HL-60 (cell line): ENCODE measurements around the gene MAP3K20.

Experiments used
- POLR2AphosphoS5 ChIP-seq: IDR thresholded peaks from 2 replicates; pipeline ENCODE4 v1.6.1; 2012; ENCODE audit warnings: low read depth
- TF ChIP-seq, protein P1 (sequence below): IDR thresholded peaks from one replicate; pipeline ENCODE4 v1.5.1; 2011; ENCODE audit warnings: low read length, control low read depth, inconsistent platforms; ENCODE audit not compliant: insufficient read depth
- TF ChIP-seq, protein P2 (sequence below): IDR thresholded peaks from 2 replicates; pipeline ENCODE4 v1.6.1; 2012; ENCODE audit warnings: low read depth; ENCODE audit not compliant: insufficient replicate concordance

DNA sequence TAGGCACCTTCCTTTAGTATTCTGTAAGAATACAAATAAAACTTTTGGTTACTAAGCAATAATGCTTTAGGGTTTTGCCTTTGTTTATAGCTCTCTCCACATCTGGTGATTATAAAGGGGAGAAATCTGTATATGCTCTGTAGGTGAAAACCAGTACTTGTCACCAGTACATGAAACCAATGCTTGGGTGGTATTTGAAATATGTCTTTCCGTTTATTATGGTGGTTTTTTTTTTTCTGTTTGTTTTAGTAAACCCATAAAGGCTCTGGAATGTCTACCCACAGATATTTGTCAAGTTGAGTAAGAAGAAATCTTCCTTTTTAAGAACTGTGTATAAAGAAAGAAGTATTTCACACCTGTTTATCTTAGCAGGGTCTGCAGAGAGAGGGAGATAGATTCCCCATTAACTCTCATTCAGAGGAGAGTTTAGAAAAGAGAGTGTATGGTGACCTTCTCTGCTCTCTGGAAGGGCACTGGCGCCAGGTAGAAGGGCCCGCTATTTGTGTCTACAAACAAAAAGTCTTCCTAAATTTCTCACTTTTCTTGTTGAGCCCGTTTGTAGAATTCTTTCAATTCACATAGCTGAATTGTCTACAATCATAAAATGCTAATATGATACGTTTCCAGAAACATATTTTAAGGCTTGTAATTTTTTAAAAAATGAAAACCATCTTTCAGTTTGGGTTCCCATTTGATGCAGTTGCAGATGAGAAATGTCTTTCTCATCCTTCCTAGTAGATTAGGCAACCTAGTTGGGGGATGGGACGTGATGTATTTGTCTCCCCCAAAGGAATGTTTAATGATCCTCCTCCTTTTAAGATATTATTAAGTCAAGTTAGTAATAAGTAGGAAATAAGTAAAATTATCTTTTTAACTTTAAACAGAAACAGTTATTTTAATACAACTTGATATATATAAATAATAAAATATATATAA lies 33.9 kb downstream of the MAP3K20 start:
- TF ChIP-seq, protein P1, sequence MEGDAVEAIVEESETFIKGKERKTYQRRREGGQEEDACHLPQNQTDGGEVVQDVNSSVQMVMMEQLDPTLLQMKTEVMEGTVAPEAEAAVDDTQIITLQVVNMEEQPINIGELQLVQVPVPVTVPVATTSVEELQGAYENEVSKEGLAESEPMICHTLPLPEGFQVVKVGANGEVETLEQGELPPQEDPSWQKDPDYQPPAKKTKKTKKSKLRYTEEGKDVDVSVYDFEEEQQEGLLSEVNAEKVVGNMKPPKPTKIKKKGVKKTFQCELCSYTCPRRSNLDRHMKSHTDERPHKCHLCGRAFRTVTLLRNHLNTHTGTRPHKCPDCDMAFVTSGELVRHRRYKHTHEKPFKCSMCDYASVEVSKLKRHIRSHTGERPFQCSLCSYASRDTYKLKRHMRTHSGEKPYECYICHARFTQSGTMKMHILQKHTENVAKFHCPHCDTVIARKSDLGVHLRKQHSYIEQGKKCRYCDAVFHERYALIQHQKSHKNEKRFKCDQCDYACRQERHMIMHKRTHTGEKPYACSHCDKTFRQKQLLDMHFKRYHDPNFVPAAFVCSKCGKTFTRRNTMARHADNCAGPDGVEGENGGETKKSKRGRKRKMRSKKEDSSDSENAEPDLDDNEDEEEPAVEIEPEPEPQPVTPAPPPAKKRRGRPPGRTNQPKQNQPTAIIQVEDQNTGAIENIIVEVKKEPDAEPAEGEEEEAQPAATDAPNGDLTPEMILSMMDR, result no peak
- TF ChIP-seq POLR2AphosphoS5, result no peak
- TF ChIP-seq, protein P2, sequence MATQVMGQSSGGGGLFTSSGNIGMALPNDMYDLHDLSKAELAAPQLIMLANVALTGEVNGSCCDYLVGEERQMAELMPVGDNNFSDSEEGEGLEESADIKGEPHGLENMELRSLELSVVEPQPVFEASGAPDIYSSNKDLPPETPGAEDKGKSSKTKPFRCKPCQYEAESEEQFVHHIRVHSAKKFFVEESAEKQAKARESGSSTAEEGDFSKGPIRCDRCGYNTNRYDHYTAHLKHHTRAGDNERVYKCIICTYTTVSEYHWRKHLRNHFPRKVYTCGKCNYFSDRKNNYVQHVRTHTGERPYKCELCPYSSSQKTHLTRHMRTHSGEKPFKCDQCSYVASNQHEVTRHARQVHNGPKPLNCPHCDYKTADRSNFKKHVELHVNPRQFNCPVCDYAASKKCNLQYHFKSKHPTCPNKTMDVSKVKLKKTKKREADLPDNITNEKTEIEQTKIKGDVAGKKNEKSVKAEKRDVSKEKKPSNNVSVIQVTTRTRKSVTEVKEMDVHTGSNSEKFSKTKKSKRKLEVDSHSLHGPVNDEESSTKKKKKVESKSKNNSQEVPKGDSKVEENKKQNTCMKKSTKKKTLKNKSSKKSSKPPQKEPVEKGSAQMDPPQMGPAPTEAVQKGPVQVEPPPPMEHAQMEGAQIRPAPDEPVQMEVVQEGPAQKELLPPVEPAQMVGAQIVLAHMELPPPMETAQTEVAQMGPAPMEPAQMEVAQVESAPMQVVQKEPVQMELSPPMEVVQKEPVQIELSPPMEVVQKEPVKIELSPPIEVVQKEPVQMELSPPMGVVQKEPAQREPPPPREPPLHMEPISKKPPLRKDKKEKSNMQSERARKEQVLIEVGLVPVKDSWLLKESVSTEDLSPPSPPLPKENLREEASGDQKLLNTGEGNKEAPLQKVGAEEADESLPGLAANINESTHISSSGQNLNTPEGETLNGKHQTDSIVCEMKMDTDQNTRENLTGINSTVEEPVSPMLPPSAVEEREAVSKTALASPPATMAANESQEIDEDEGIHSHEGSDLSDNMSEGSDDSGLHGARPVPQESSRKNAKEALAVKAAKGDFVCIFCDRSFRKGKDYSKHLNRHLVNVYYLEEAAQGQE, result no peak
